Caco-2 (cell line): ENCODE results near the gene GHITM. TPM values are rescaled to one million over a fixed set of nuclear protein-coding genes. Genes with fewer than 3 reads are reported as not detected.

ENCODE experiments used
- BruUV-seq: library from RNA; stranded (reverse); fragments of 400-500 nt; replicated peaks from 2 replicates; lab custom pipeline; 2021; lab: Mats Ljungman, UMichigan
- CTCF ChIA-PET: fragments of 300-600 bp; sonication (Branson Sonifier 250); formaldehyde crosslinking; loops from one replicate; lab custom pipeline; 2022; ENCODE audit warnings: antibody characterized with exemption; lab: Charles Lee
- POLR2A ChIA-PET: fragments of 300-600 bp; sonication (Branson Sonifier 250); formaldehyde crosslinking; loops from one replicate; lab custom pipeline; 2022; ENCODE audit warnings: antibody characterized with exemption; lab: Charles Lee
- DNase-seq, 2 experiments: peaks; one replicate each; pipeline versions ENCODE4 v3.0.0 to v3.0.0-alpha.2; 2020 to 2022
- H3K27me3 ChIP-seq: replicated peaks from 2 replicates; pipeline ENCODE4 v1.6.0; 2011; ENCODE audit warnings: low read length; ENCODE audit not compliant: control insufficient read depth, insufficient read depth
- H3K36me3 ChIP-seq: 2 replicates; pipeline ENCODE4 v1.5.1; 2011; ENCODE audit warnings: low read length; ENCODE audit not compliant: control insufficient read depth, insufficient read depth
- H3K4me1 ChIP-seq: fragments of 250-450 bp; sonication (Bioruptor Pico); 2 replicates; pipeline ENCODE4 v1.5.1; 2020; ENCODE audit warnings: mild to moderate bottlenecking
- H3K4me3 ChIP-seq: 2 replicates; pipeline ENCODE4 v1.5.1; 2011; ENCODE audit warnings: low read depth, mild to moderate bottlenecking, control low read depth, low read length
- H3K9me3 ChIP-seq: fragments of 250-450 bp; sonication (Bioruptor Pico); 2 replicates; pipeline ENCODE4 v1.5.1; 2020; ENCODE audit warnings: mild to moderate bottlenecking, moderate library complexity
- H3K27ac Mint-ChIP-seq: one replicate; pipeline ENCODE4 v1.8.0; 2022; ENCODE audit warnings: mixed read lengths; ENCODE audit not compliant: unreplicated experiment
- H3K27me3 Mint-ChIP-seq: one replicate; pipeline ENCODE4 v1.8.0; 2022; ENCODE audit warnings: mixed read lengths; ENCODE audit not compliant: insufficient read depth, unreplicated experiment
- H3K36me3 Mint-ChIP-seq: one replicate; pipeline ENCODE4 v1.8.0; 2022; ENCODE audit warnings: mild to moderate bottlenecking, mixed read lengths; ENCODE audit not compliant: insufficient read depth, unreplicated experiment
- H3K4me1 Mint-ChIP-seq: one replicate; pipeline ENCODE4 v1.8.0; 2022; ENCODE audit warnings: low read depth, mixed read lengths; ENCODE audit not compliant: unreplicated experiment
- H3K4me3 Mint-ChIP-seq: one replicate; pipeline ENCODE4 v1.8.0; 2022; ENCODE audit warnings: mild to moderate bottlenecking, moderate library complexity, mixed read lengths; ENCODE audit not compliant: unreplicated experiment
- H3K9me3 Mint-ChIP-seq: one replicate; pipeline ENCODE4 v1.8.0; 2022; ENCODE audit warnings: mixed read lengths; ENCODE audit not compliant: unreplicated experiment
- CTCF ChIP-seq, 2 experiments: fragments of 200-600 bp in 1 of 2; IDR thresholded peaks; 1 replicate in 1 of 2; 2 replicates in 1 of 2; pipeline versions ENCODE4 v1.5.1 to v1.8.0; 2011 to 2022; ENCODE audit warnings: antibody characterized with exemption in 1 of 2, control low read depth in 1 of 2, inconsistent platforms in 1 of 2, low read depth in 1 of 2, low read length in 1 of 2, mild to moderate bottlenecking in 1 of 2, moderate library complexity in 1 of 2; ENCODE audit not compliant: insufficient read depth in 1 of 2, severe bottlenecking in 1 of 2, unreplicated experiment in 1 of 2
- intact Hi-C: fragments of 100-400 bp; cut with micrococcal nuclease; formaldehyde crosslinking; loops from one replicate; pipeline ENCODE4 v1.10.0; 2022; ENCODE audit not compliant: unreplicated experiment
- total RNA-seq: library from RNA; stranded (reverse); gene quantifications from 2 replicates; pipeline ENCODE4 v1.2.3, GENCODE V29; 2022

Gene GHITM
- total RNA-seq, 1 experiment from 2014 or later, result 255 TPM

GRCh38 chr10:84176351-84176750 is 37.0 kb downstream of the GHITM start:
- no peaks in the 10 kb centered on the region for H3K9me3 ChIP-seq
- ChIA-PET CTCF (no interaction called here), POLR2A (no interaction called here)
- intact Hi-C loops, result no loop called here
- Mint-ChIP-seq H3K27ac (no peak overlapping the region), H3K36me3 (no peaks in the 10 kb centered on the region), H3K27me3 (no peaks in the 10 kb centered on the region), H3K4me3 (no peak overlapping the region), H3K9me3 (no peaks in the 10 kb centered on the region), H3K4me1 (no peaks in the 10 kb centered on the region)
- no peaks in the 10 kb centered on the region for H3K36me3 ChIP-seq
- no TSS peak for BruUV-seq
- H3K27me3 ChIP-seq, result no peaks in the 10 kb centered on the region
- no peak for TF ChIP-seq CTCF (IDR thresholded peaks at IDR 0.05; ENCODE audit: insufficient read depth in 1 of 2, low read depth in 1 of 2, low read length in 1 of 2, severe bottlenecking in 1 of 2, unreplicated experiment in 1 of 2)
- H3K4me1 ChIP-seq, result no peaks in the 10 kb centered on the region
- H3K4me3 ChIP-seq, result no peak overlapping the region
- no peak for DNase-seq

- no peaks in the 10 kb centered on the region for H3K4me1 ChIP-seq
- H3K36me3 ChIP-seq, result no peaks in the 10 kb centered on the region
- Mint-ChIP-seq H3K4me3 (no peak overlapping the region), H3K9me3 (no peaks in the 10 kb centered on the region), H3K4me1 (no peaks in the 10 kb centered on the region), H3K27ac (no peak overlapping the region), H3K27me3 (no peaks in the 10 kb centered on the region), H3K36me3 (no peaks in the 10 kb centered on the region)
- no peak for DNase-seq
- H3K9me3 ChIP-seq, result no peaks in the 10 kb centered on the region
- ChIA-PET POLR2A (no interaction called here), CTCF (no interaction called here)
- H3K27me3 ChIP-seq, result no peaks in the 10 kb centered on the region
- no TSS peak for BruUV-seq
- no peak overlapping the region for H3K4me3 ChIP-seq
- TF ChIP-seq CTCF (IDR thresholded peaks at IDR 0.05; ENCODE audit: insufficient read depth in 1 of 2, low read depth in 1 of 2, low read length in 1 of 2, severe bottlenecking in 1 of 2, unreplicated experiment in 1 of 2), result no peak
- intact Hi-C loops, result no loop called here
These were observed 37.6 kb downstream of the GHITM start for GRCh38 chr10:84176836-84177474.

- Histone ChIP-seq H3K4me3 (no peak overlapping the region), H3K9me3 (no peaks in the 10 kb centered on the region), H3K27me3 (no peaks in the 10 kb centered on the region), H3K4me1 (no peaks in the 10 kb centered on the region), H3K36me3 (no peaks in the 10 kb centered on the region)
- intact Hi-C loops, result no loop called here
- Mint-ChIP-seq H3K27ac (no peak overlapping the region), H3K4me1 (no peaks in the 10 kb centered on the region), H3K27me3 (no peaks in the 10 kb centered on the region), H3K36me3 (no peaks in the 10 kb centered on the region), H3K9me3 (no peaks in the 10 kb centered on the region), H3K4me3 (no peak overlapping the region)
- no TSS peak for BruUV-seq
- CTCF ChIA-PET, result no interaction called here
- POLR2A ChIA-PET, result no interaction called here
- DNase-seq, result no peak
- TF ChIP-seq CTCF (IDR thresholded peaks at IDR 0.05; ENCODE audit: insufficient read depth in 1 of 2, low read depth in 1 of 2, low read length in 1 of 2, severe bottlenecking in 1 of 2, unreplicated experiment in 1 of 2), result no peak
These were observed 38.3 kb downstream of the GHITM start for GRCh38 chr10:84177541-84178141.
